Kidney (tissue), 14 donors: Measurements from ENCODE around the gene EFHD2. TPM values are rescaled to one million over a fixed set of nuclear protein-coding genes. Genes with fewer than 3 reads are reported as not detected.

ENCODE experiments used
- DNase-seq, 5 donors: peaks; one replicate each; pipeline ENCODE4 v3.0.0-alpha.2; 2013 to 2020
- FAIRE-seq: peaks from 2 replicates; lab custom pipeline; 2012; peaks lifted over from hg19 to GRCh38; lab: Jason Lieb, UNC
- H3K27ac ChIP-seq, 2 donors: one replicate each; pipeline ENCODE4 v1.7.0; 2013; ENCODE audit warnings: low read depth in 2 of 2, low read length in 2 of 2, inconsistent platforms in 1 of 2
- H3K27me3 ChIP-seq: one replicate; pipeline ENCODE4 v1.7.1; 2013; ENCODE audit warnings: low read length, inconsistent platforms; ENCODE audit not compliant: control insufficient read depth, insufficient read depth
- H3K36me3 ChIP-seq, 3 donors: one replicate each; pipeline versions ENCODE4 v1.7.0 to v1.7.1; 2013; ENCODE audit warnings: low read length in 3 of 3, control low read depth in 1 of 3, inconsistent platforms in 1 of 3; ENCODE audit not compliant: insufficient read depth in 3 of 3, control insufficient read depth in 2 of 3
- H3K4me1 ChIP-seq, 3 donors: one replicate each; pipeline versions ENCODE4 v1.7.0 to v1.7.1; 2013; ENCODE audit warnings: low read length in 3 of 3, inconsistent platforms in 1 of 3, low read depth in 1 of 3; ENCODE audit not compliant: control insufficient read depth in 2 of 3, insufficient read depth in 2 of 3
- H3K4me3 ChIP-seq, 3 donors: one replicate each; pipeline versions ENCODE4 v1.7.0 to v1.8.1; 2013; ENCODE audit warnings: low read length in 3 of 3, control low read depth in 1 of 3, inconsistent platforms in 1 of 3
- H3K9ac ChIP-seq, 3 donors: one replicate each; pipeline versions ENCODE4 v1.7.0 to v1.7.1; 2013; ENCODE audit warnings: low read length in 3 of 3, control low read depth in 1 of 3, inconsistent platforms in 1 of 3
- H3K9me3 ChIP-seq, 3 donors: one replicate each; pipeline versions ENCODE4 v1.7.0 to v1.7.1; 2013; ENCODE audit warnings: low read length in 3 of 3, control low read depth in 1 of 3, inconsistent platforms in 1 of 3; ENCODE audit not compliant: control insufficient read depth in 2 of 3, insufficient read depth in 1 of 3
- CTCF ChIP-seq: IDR thresholded peaks from 3 replicates; pipeline ENCODE4 v1.5.1; 2012; ENCODE audit warnings: mild to moderate bottlenecking, moderate library complexity, borderline replicate concordance; ENCODE audit not compliant: insufficient read depth; ENCODE audit errors: extremely low read depth
- intact Hi-C: fragments of 100-400 bp; cut with DNase I; formaldehyde crosslinking; loops from one replicate; pipeline ENCODE4 v1.11.1; 2022
- polyA plus RNA-seq: library from polyadenylated mRNA; stranded (reverse); fragments of 350-450 nt; fragmentation: Illumina TruSeq; extraction: RNeasy Lipid Tissue Mini Kit (QIAGEN cat#74804); gene quantifications from one replicate; pipeline ENCODE4 v1.2.3, GENCODE V29; 2014; ENCODE audit warnings: low read depth, low replicate concordance; ENCODE audit not compliant: insufficient read depth
- total RNA-seq: library from RNA; stranded (reverse); fragmentation: NEBNext Ultra II Directional; extraction: Animal tissue kit (Norgen Biotek cat#: 25700); gene quantifications from one replicate; pipeline ENCODE4 v1.2.1, GENCODE V29; 2021
- donor health status: control.
- donor health status: control.
- donor health status: control.
- donor health status: control.
- donor health status: control.
- donor health status: DM: yes; HTN: yes; CAD: no.
- donor health status: Normal renal cell carcinoma (clear cell type).

The EFHD2 gene
- total and polyA plus RNA-seq, 2 donors from 2014 or later, result 20.2 to 37.5 TPM

- no peaks in the 10 kb centered on the region for H3K9me3 ChIP-seq
- intact Hi-C loops, result no loop called here
- no peak overlapping the region for H3K4me3 ChIP-seq
- DNase-seq, result no peak
- no peaks in the 10 kb centered on the region for H3K36me3 ChIP-seq
- no peak for TF ChIP-seq CTCF
- no peak overlapping the region for H3K27ac ChIP-seq
- no peaks in the 10 kb centered on the region for H3K27me3 ChIP-seq
- no peak for FAIRE-seq
- no peaks in the 10 kb centered on the region for H3K4me1 ChIP-seq
- H3K9ac ChIP-seq, result no peak overlapping the region
Observed at GRCh38 chr1:15397236-15397635, 12.5 kb upstream of the EFHD2 start.

DNA sequence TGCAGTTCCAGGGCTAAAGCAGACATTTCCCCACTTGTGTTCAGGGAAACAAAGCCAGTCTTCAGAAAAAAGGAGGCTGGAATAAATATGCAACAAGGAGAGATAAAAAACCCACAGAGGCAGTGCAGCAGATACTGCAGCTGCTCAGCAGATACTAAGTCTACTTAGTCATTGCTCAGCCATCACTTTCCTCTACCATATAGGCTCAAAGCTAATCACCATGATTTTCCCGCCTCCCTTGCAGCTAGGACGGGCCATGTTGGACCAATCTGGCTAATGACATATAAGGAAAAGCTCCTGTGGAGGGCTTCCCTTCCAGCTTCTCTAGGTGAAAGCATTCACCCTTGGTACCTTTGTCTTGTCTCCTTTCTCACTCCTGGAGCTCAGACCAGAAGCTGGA is 10.0 kb upstream of the EFHD2 start:
- Histone ChIP-seq H3K9me3 (no peaks in the 10 kb centered on the region), H3K4me3 (no peak overlapping the region), H3K4me1 (no peaks in the 10 kb centered on the region), H3K9ac (no peak overlapping the region), H3K27me3 (no peaks in the 10 kb centered on the region), H3K27ac (no peak overlapping the region), H3K36me3 (no peaks in the 10 kb centered on the region)
- DNase-seq, result no peak
- TF ChIP-seq CTCF, result no peak
- intact Hi-C loops, result no loop called here
- FAIRE-seq, result no peak

DNA sequence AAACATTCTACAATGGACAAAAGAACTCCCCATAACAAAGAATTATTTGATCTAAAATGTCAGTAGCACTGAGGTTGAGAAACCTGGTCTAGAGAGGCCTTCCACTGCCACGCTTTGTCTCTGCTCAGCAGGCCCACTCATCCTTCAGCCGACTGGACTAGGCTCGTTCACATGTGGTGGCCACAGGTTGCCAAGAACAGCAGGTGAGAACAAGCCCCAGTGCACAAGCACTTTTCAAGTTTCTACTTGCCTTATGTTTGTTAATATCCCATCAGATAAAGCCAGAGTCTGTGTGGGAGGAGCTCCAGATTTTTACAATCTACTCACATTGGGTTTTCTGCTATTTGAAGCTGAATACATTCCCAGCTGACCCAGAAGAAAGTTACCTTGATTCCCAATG is 9.1 kb upstream of the EFHD2 start:
- TF ChIP-seq CTCF, result no peak
- no peaks in the 10 kb centered on the region for H3K36me3 ChIP-seq
- no peak overlapping the region for H3K27ac ChIP-seq
- H3K9me3 ChIP-seq, result no peaks in the 10 kb centered on the region
- no peak overlapping the region for H3K9ac ChIP-seq
- H3K4me1 ChIP-seq, result no peaks in the 10 kb centered on the region
- no peak for FAIRE-seq
- no peak overlapping the region for H3K4me3 ChIP-seq
- H3K27me3 ChIP-seq, result no peaks in the 10 kb centered on the region
- intact Hi-C loops, result no loop called here
- no peak for DNase-seq

DNA sequence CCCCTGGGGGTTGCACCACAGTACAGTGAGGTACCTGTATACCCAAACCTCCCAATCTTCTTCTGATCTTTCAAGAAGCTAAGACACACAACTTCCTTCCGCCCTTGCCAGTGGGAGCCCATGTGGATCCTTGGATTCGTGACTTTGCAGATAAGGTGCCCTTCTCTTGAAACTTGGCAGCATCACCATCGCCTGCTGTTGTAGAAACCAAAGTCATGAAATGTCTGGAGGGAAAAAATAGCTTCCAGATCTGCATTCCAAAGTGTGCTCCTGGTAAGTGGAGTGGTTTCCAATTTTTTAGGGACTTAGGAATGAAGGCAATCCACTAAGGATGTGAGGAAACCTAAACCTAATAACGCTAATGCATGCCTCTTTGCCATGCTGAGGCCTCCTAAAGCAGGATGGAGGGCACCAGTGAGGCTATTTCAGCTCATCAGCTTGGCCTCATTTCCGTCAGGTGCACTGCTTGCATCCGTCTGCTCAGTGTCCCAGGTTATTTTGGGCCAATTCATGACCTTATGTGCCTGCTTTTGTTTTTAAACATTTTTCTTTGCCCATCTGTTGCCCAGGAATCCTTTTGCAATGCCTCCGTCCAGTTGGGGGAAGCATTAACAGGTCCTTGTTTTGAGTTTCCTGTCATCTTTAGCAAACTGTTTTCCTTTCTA is 8.2 kb upstream of the EFHD2 start:
- Histone ChIP-seq H3K27ac (no peak overlapping the region), H3K4me1 (no peaks in the 10 kb centered on the region), H3K9ac (no peak overlapping the region), H3K27me3 (no peaks in the 10 kb centered on the region), H3K9me3 (no peaks in the 10 kb centered on the region), H3K36me3 (no peaks in the 10 kb centered on the region), H3K4me3 (no peak overlapping the region)
- TF ChIP-seq CTCF, result no peak
- intact Hi-C loops, result no loop called here
- FAIRE-seq (no peak), DNase-seq (no peak)
